Measurements from ENCODE around the gene BCL7B. TPM values are rescaled to one million over a fixed set of nuclear protein-coding genes. Genes with fewer than 3 reads are reported as not detected.
"Not testable (repeated sequence)": the region's sequence is repeated elsewhere in the genome, so short reads cannot be mapped to it uniquely, and the experiment has no call there.

BCL7B gene
- total RNA-seq, 1 donor from 2014 or later, result 68.6 TPM

GRCh38 chr7:73585196-73585595 lies 27.7 kb upstream of the BCL7B start:
- intact Hi-C loops (cut with micrococcal nuclease), result no loop called here
- Mint-ChIP-seq H3K36me3 (ENCODE audit: low read depth) (no peaks in the 10 kb centered on the region), H3K27ac (no peak overlapping the region), H3K27me3 (ENCODE audit: low read depth) (peaks cover 8% of the 10 kb centered on the region), H3K4me3 (ENCODE audit: low read depth) (no peak overlapping the region), H3K9me3 (no peaks in the 10 kb centered on the region), H3K4me1 (ENCODE audit: low read depth) (peaks cover 7% of the 10 kb centered on the region)
- no peak for DNase-seq (ENCODE audit: low spot score)

DNA sequence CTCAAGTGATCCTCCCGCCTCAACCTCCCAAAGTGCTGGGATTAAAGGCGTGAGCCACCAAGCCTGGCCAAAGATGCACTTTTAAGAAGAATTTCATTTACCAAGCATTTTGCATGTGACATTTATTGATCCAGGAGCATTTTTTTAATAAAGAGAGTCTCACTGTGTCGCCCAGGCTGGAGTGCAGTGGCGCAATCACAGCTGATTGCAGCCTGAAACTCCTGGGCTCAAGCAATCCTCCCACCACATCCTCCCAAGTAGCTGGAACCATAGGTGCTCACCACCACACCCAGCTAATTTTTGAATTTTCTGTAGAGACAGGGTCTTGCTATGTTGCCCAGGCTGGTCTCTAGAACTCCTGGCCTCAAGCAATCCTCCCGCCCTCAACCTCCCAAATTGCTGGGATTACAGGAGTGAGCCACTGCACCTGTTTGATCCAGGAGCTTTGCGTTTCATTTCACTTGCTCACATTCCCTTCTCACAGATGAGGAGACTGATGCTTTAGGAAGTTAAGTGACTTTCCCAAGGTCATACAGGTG lies 25.2 kb upstream of the BCL7B start:
- DNase-seq (ENCODE audit: low spot score), result no peak
- H3K4me1 Mint-ChIP-seq (ENCODE audit: low read depth), result peaks cover 12% of the 10 kb centered on the region
- peaks cover 3% of the 10 kb centered on the region for H3K36me3 Mint-ChIP-seq (ENCODE audit: low read depth)
- no peak overlapping the region for H3K4me3 Mint-ChIP-seq (ENCODE audit: low read depth)
- intact Hi-C loops (cut with micrococcal nuclease), result loop anchor here (1.0 kb wide), 1 partner anchor 60 kb away; the partner anchor contains the start of gene BAZ1B
- peaks cover 8% of the 10 kb centered on the region for H3K27me3 Mint-ChIP-seq (ENCODE audit: low read depth)
- H3K27ac Mint-ChIP-seq, result no peak overlapping the region
- H3K9me3 Mint-ChIP-seq, result no peaks in the 10 kb centered on the region

- intact Hi-C loops (cut with micrococcal nuclease); H3K27me3 Mint-ChIP-seq (ENCODE audit: low read depth); DNase-seq (ENCODE audit: low spot score); H3K9me3 Mint-ChIP-seq; H3K27ac Mint-ChIP-seq; H3K4me3 Mint-ChIP-seq (ENCODE audit: low read depth): not testable (repeated sequence)
- Mint-ChIP-seq H3K4me1 (ENCODE audit: low read depth) (peaks cover 15% of the 10 kb centered on the region), H3K36me3 (ENCODE audit: low read depth) (peaks cover 11% of the 10 kb centered on the region)
Measured at GRCh38 chr7:73581006-73581405, 23.5 kb upstream of the BCL7B start.

- Mint-ChIP-seq H3K4me3 (ENCODE audit: low read depth) (peak within 1 kb of the TSS; percentile 92), H3K27ac (peak within 1 kb of the TSS; percentile 97), H3K27me3 (ENCODE audit: low read depth) (no peaks in the 10 kb centered on the region), H3K36me3 (ENCODE audit: low read depth) (peaks cover 22% of the 10 kb centered on the region), H3K4me1 (ENCODE audit: low read depth) (peaks cover 15% of the 10 kb centered on the region), H3K9me3 (no peaks in the 10 kb centered on the region)
- peak; percentile 97 for DNase-seq (ENCODE audit: low spot score)
- intact Hi-C loops (cut with micrococcal nuclease), result loop anchor here (1.0 to 5.0 kb wide), 5 partner anchors 21 to 160 kb away; partner anchors contain the start of genes ABHD11, BAZ1B, BCL7B and BUD23
Measured at GRCh38 chr7:73578342-73579128, 21.0 kb upstream of the BCL7B start, which contains the start of gene TBL2. Gene TBL2, minus strand, starts transcription at chr7:73578579. Its CDS starts 30 bp downstream, at chr7:73578549.

DNA sequence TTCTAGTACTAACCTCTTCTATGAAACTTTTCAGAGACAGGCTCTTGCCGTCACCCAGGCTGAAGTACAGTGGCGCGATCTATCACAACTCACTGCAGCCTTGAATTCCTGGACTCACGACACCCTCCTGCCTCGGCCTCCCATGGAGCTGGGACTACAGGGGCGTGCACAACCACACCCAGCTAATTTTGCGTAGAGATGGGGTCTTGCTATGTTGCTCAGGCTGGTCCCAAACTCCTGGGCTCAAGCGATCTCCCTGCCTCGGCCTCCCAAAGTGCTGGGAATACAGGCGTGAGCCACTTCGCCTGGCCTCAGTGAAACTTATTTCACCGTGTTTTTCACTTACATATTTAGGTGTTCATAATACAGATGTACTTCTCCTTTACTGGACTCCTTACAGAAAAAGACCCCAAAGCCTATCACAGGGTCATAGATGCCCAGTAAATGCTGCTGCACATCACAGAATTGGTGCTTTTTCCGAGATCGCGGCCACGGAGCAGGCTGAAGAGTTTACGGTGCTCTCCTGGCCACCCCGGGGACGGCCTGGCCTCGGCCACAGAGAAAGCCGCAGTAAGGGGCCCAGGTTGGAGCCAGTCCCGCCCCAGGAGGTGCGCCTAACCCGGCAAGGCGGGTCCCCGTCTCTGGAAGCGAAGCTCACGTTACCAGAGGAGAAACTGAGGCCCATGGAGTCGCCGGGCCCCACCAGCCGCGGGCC lies 20.3 kb upstream of the BCL7B start:
- no peaks in the 10 kb centered on the region for H3K27me3 Mint-ChIP-seq (ENCODE audit: low read depth)
- intact Hi-C loops (cut with micrococcal nuclease), result loop anchor here (1.0 to 5.0 kb wide), 5 partner anchors 20 to 161 kb away; partner anchors contain the start of genes ABHD11, BAZ1B, BCL7B and BUD23
- no peak for DNase-seq (ENCODE audit: low spot score)
- peaks cover 15% of the 10 kb centered on the region for H3K4me1 Mint-ChIP-seq (ENCODE audit: low read depth)
- peaks cover 30% of the 10 kb centered on the region for H3K36me3 Mint-ChIP-seq (ENCODE audit: low read depth)
- peak overlapping the region; percentile 68 for H3K27ac Mint-ChIP-seq
- peak overlapping the region; percentile 92 for H3K4me3 Mint-ChIP-seq (ENCODE audit: low read depth)
- H3K9me3 Mint-ChIP-seq, result no peaks in the 10 kb centered on the region

DNA sequence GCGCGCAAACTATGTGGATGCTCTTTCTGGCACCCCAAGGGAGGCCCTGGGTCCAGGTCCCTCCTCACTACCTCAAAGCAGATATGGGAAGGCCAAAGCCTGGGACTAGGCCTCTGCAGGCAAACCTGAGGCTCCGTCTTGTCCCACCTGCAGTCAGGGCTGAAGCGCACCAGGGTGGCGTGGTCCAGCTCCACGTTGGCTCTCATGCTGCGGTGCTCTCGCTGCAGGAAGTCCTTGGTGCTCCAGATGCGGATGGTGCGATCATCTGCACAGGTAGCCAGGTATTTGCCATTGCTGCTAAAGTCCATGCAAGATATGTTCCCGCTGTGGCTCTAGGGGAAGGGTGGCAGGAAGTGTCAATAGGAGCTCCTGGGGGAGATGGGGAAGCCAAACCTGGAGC lies 16.3 kb upstream of the BCL7B start:
- no peaks in the 10 kb centered on the region for H3K27me3 Mint-ChIP-seq (ENCODE audit: low read depth)
- H3K27ac Mint-ChIP-seq, result no peak overlapping the region
- H3K4me1 Mint-ChIP-seq (ENCODE audit: low read depth), result peaks cover 8% of the 10 kb centered on the region
- H3K4me3 Mint-ChIP-seq (ENCODE audit: low read depth), result no peak overlapping the region
- intact Hi-C loops (cut with micrococcal nuclease), result no loop called here
- DNase-seq (ENCODE audit: low spot score), result no peak
- no peaks in the 10 kb centered on the region for H3K9me3 Mint-ChIP-seq
- peaks cover 62% of the 10 kb centered on the region for H3K36me3 Mint-ChIP-seq (ENCODE audit: low read depth)

- Mint-ChIP-seq H3K27me3 (ENCODE audit: low read depth) (no peaks in the 10 kb centered on the region), H3K4me1 (ENCODE audit: low read depth) (peaks cover 8% of the 10 kb centered on the region), H3K27ac (no peak overlapping the region), H3K36me3 (ENCODE audit: low read depth) (peaks cover 62% of the 10 kb centered on the region), H3K4me3 (ENCODE audit: low read depth) (no peak overlapping the region), H3K9me3 (no peaks in the 10 kb centered on the region)
- intact Hi-C loops (cut with micrococcal nuclease), result no loop called here
- no peak for DNase-seq (ENCODE audit: low spot score)
Measured at GRCh38 chr7:73573276-73573675, 15.8 kb upstream of the BCL7B start.

DNA sequence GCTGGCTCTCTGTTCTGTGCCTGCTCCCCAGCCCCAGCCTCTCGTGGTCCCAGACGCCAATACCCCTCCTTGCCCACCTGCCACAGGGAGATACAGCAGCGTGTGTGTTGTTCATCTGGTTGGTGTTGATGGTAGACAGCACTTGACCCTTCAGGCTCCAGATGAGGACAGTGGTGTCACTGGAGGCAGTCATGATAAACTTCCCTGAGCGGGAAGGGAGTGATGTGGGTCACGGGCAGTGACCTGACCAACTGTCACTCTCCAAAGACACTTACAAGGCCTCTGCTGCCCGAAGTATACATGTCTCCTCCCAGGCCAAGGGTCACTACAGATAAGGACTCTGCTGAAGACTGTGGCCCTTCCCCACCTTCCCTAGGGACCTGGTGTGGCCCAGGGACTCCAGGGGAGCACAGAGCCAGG lies 15.3 kb upstream of the BCL7B start:
- H3K27me3 Mint-ChIP-seq (ENCODE audit: low read depth), result no peaks in the 10 kb centered on the region
- intact Hi-C loops (cut with micrococcal nuclease), result no loop called here
- no peak overlapping the region for H3K4me3 Mint-ChIP-seq (ENCODE audit: low read depth)
- peaks cover 61% of the 10 kb centered on the region for H3K36me3 Mint-ChIP-seq (ENCODE audit: low read depth)
- H3K9me3 Mint-ChIP-seq, result no peaks in the 10 kb centered on the region
- H3K4me1 Mint-ChIP-seq (ENCODE audit: low read depth), result peaks cover 12% of the 10 kb centered on the region
- no peak overlapping the region for H3K27ac Mint-ChIP-seq
- no peak for DNase-seq (ENCODE audit: low spot score)

DNA sequence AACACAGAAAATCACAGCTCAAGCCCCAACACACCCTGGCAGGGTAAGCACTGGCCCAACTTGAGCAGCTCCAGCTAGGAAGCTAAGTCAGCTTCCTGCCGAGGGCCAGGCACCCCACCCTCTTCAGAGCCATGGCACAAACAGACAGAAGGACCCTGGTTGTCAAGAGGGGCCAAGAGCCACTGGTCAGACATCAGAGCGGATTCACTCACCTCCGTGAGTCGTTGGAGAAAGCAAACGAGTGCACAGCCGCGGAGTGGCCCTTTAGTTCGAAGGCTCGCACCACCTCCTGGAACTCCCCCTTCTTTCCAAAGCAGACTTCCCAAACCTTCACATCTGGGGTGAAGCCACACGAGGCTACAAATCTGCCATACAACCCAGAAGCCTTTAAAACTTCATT lies 13.5 kb upstream of the BCL7B start:
- no peak overlapping the region for H3K4me3 Mint-ChIP-seq (ENCODE audit: low read depth)
- H3K27ac Mint-ChIP-seq, result no peak overlapping the region
- H3K4me1 Mint-ChIP-seq (ENCODE audit: low read depth), result peaks cover 21% of the 10 kb centered on the region
- H3K9me3 Mint-ChIP-seq, result no peaks in the 10 kb centered on the region
- no peak for DNase-seq (ENCODE audit: low spot score)
- intact Hi-C loops (cut with micrococcal nuclease), result no loop called here
- no peaks in the 10 kb centered on the region for H3K27me3 Mint-ChIP-seq (ENCODE audit: low read depth)
- peaks cover 53% of the 10 kb centered on the region for H3K36me3 Mint-ChIP-seq (ENCODE audit: low read depth)

DNA sequence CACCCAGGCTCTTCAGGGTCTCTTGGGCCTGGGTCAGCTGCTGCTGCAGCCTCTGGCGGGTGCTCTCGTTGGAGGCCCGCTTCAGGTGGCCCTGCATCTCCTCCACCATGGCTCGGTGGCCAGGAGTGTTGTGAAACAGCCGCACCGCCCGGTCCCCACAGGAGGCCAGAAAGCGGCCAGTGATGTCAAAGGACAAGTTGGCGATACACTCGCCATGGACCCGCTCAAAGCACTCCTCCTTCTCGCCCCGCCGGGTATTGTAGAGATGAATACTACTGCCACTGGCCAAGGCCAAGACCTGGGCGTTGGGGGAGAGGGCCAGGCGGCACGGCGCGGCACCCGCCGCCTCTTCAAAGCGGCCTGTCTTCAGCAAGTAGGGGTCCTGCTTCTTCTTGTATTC lies 13.0 kb upstream of the BCL7B start:
- H3K27ac Mint-ChIP-seq, result no peak overlapping the region
- no peaks in the 10 kb centered on the region for H3K9me3 Mint-ChIP-seq
- H3K36me3 Mint-ChIP-seq (ENCODE audit: low read depth), result peaks cover 53% of the 10 kb centered on the region
- peaks cover 26% of the 10 kb centered on the region for H3K4me1 Mint-ChIP-seq (ENCODE audit: low read depth)
- H3K27me3 Mint-ChIP-seq (ENCODE audit: low read depth), result no peaks in the 10 kb centered on the region
- DNase-seq (ENCODE audit: low spot score), result no peak
- intact Hi-C loops (cut with micrococcal nuclease), result no loop called here
- no peak overlapping the region for H3K4me3 Mint-ChIP-seq (ENCODE audit: low read depth)

GRCh38 chr7:73569042-73569608 lies 11.6 kb upstream of the BCL7B start:
- no peak for DNase-seq (ENCODE audit: low spot score)
- Mint-ChIP-seq H3K9me3 (no peaks in the 10 kb centered on the region), H3K27me3 (ENCODE audit: low read depth) (no peaks in the 10 kb centered on the region), H3K27ac (no peak overlapping the region), H3K36me3 (ENCODE audit: low read depth) (peaks cover 47% of the 10 kb centered on the region), H3K4me3 (ENCODE audit: low read depth) (no peak overlapping the region), H3K4me1 (ENCODE audit: low read depth) (peaks cover 27% of the 10 kb centered on the region)
- intact Hi-C loops (cut with micrococcal nuclease), result no loop called here

DNA sequence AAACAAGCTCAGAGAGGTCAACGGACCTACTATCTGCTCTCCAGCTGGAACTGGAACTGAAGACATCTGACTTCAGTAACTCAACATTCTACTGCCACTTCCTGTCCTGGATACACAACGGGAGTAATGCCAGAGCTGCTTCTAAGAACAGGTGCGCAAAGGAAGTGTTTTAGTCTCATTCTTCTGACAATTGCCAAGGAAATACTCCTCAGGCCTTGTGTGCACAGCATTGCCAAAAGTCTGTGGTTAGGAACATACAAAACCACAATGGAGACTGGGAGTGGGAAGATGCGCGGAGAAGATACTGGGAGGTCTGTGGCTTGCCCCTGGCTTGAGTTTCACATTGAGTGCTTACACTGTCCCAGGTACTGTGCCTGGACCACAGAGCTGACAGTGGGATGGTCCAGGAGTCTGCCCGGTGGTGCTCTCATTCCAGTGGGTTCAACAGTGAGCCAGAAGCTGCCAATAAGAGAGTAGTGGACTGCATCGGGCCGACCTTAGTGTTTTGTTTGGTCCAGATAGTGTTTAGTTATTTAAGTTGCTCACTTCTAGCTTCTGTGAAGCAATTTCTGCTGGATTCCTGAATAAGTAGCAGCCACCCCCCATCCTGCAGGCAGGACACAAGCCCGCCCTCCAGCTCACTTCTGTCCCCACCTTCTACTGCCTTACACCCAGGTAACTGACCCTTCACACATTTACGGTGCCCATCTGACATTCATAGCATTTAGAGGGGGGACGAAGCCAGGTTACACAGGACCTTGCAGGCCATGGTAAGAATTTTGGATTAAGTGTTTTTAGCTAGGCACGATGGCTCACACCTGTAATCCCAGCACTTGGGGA lies 10.6 kb upstream of the BCL7B start:
- no peak overlapping the region for H3K27ac Mint-ChIP-seq
- no peak for DNase-seq (ENCODE audit: low spot score)

More for the DNA sequence above, 10.6 kb upstream of the BCL7B start:
- peaks cover 36% of the 10 kb centered on the region for H3K36me3 Mint-ChIP-seq (ENCODE audit: low read depth)
- H3K4me3 Mint-ChIP-seq (ENCODE audit: low read depth), result no peak overlapping the region
- intact Hi-C loops (cut with micrococcal nuclease), result no loop called here
- no peaks in the 10 kb centered on the region for H3K27me3 Mint-ChIP-seq (ENCODE audit: low read depth)
- no peaks in the 10 kb centered on the region for H3K9me3 Mint-ChIP-seq
- peaks cover 27% of the 10 kb centered on the region for H3K4me1 Mint-ChIP-seq (ENCODE audit: low read depth)

Measured in activated T-helper 2 cell treated with anti-CD3 and anti-CD28 coated beads, Interferon-gamma antibody, Interleukin-2, Interleukin-4, amounts not matched to agents 10 μg/mL and 5 μg/mL and 100 μg/mL, durations not matched to agents 14 hours and 24 hours and 36 hours (primary cell).